Stimulated activated CD4-positive, alpha-beta T cell treated with anti-CD3 and anti-CD28 coated beads, TNF-alpha, amount 100 ng/mL, for 24 hours (primary cell): ENCODE data around the gene MADCAM1.
A peak's percentile ranks its signal among the peaks of the same experiment; 100 is the strongest.

Experiments
- DNase-seq, 3 experiments: peaks; one replicate each; pipeline ENCODE4 v3.0.0-alpha.2; 2020; ENCODE audit warnings: low read depth in 3 of 3

MADCAM1 gene

DNA sequence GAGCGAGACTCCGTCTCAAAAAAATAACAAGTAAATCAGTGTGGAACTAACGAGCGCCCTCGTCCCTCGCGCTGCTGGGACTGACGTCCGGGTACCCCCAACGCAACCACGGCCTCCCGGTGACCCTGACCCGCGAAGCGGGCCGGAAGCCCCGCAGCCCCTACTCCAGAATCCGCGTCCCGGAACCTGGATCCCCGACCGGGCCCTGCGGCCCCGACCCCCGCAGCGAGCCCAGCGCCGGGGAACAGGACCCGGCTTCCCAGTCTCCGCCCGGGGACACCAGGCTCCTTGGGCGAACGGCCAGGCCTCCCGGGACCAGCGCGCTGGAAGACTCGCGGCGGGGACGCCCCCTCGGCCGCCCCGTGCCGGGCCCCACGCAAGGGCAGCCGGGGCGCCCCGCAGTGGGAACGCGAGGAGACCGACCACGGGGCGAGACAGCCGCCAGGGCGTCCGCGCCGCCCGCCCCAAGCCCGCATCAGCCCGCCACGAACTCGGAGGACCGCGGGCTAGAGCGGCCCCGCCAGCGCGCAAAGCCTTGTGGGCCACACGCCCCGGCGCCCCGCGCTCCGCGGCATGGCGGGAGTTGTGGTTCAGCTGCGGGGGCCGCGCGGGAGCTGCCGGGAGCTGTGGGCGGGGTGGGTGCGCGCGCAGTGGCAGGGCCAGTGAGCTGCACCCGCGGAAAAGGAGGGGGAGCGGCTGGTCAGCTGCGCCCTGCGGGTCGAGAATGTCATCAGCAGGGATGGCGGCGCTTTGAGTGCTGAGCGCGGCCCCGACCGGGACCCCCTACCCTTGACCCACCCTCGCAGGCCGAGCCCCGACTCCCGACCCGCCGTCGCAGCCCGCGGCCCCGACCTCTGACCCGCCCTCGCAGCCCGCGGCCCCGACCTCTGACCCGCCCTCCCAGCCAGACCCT, 7.5 kb upstream of the MADCAM1 start:
- DNase-seq: peak; percentile 81 to 92 (median 89)

DNA sequence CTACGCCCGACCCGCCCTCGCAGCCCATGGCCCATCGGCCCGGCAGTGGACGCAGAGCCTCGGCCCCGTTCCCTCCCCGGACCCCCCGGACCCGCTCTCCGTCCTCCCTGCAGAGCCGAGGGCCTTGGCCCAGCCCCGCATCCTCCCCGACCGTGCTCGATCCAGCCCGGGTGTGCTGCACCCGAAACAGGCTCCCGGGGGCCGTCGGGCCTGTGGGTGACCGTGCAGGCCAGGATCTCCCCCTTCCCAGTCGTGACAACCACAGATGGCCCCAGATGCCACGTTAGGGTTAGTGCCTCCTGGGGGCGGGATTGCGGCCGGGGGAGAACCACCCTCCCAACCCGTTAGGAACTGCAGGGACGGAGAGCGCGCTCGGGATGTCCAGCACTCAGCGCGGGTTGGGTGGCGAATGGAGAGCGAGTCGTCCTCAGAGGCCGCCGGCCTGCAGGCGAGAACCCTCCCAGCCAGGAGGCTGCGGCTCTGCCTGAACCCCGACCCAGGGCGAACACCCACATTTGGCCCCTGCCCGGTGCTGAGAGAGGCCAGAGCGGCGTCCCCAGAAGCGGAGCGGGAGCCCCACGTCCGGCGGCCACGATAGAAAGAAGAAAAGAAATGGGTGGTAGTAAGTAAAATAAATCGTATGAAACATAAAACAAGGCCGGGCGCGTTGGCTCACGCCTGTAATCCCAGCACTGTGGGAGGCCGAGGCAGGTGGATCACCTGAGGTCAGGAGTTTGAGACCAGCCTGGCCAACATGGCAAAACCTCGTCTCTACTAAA, 6.7 kb upstream of the MADCAM1 start:
- no peak for DNase-seq

DNA sequence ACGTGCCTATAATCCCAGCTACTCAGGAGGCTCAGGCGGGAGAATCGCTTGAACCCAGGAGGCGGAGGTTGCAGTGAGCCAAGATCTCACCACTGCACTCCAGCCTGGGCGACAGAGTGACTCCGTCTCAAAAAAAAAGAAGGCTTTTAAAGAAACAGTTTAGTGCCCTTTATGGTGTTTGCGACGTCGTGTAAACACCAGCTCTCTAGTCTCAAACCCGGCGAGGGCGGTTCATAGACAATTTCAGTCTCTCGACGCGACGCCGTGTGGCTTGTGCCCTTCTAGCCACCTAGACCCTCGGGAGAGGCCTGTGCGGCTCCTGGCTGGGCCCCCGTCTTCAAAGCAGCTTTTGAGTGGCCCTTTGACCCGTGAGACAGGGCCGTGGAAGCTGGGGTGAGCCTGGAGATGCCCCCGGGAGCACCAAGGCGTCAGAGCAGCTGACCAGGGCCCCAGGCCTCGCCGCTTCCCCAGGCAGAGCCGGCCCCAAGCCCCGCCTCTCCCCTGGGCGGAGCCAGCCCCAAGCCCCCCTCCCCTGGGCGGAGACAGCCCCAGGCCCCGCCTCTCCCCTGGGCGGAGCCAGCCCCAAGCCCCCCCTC, 5.0 kb upstream of the MADCAM1 start:
- no peak for DNase-seq

DNA sequence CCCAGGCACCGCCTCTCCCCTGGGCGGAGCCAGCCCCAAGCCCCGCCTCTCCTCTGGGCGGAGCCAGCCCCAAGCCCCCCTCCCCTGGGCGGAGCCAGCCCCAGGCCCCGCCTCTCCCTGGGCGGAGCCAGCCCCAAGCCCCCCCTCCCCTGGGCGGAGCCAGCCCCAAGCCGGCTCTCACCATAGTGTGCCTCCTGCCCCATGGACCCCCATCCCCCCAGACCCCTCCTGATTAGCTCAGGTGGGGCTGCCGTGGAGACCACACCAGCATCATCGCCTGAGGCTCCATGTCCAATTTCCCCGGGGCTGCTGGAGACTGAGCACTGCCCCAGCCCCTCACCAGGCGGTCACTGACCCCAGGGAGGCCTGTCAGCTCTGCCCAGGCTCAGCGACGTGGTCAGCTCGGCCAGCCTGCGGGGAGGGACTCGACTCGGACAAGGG, 4.2 kb upstream of the MADCAM1 start:
- no peak for DNase-seq

DNA sequence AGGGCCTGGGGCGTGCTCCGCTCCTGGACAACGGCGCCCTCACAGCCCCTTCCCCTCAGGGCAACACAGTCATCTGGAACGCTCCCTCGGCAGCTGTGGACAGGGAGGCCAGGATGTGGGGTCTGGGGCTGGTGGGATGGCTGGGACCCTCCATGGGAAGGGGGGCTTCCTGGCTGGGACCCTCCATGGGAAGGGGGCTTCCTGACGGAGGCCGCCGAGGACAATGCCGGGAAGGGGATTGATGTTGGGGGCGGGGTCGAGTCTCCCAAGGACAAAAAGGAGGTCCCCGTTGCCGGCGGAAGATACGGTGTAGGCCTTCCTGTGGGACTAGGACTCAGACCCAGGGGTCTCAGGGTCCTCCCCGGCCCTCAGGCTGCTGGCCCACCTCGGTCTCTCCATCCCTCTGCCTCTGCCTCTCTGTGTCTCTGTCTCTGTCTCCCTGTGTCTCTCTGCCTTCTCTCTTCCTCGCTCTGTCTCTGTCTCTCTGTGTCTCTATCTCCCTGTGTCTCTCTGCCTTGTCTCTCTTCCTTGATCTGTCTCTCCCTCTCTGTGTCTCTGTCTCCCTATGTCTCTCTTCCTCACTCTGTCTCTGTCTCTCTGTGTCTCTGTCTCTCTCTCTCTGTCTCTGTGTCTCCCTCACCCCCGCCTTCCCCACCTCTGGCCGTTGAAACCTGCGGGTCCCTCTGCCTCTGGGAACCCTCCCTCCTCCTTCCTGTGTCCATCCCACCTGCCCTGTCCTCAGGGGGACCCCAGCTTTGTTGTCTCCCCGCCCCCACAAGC, 2.7 kb upstream of the MADCAM1 start:
- DNase-seq: no peak

DNA sequence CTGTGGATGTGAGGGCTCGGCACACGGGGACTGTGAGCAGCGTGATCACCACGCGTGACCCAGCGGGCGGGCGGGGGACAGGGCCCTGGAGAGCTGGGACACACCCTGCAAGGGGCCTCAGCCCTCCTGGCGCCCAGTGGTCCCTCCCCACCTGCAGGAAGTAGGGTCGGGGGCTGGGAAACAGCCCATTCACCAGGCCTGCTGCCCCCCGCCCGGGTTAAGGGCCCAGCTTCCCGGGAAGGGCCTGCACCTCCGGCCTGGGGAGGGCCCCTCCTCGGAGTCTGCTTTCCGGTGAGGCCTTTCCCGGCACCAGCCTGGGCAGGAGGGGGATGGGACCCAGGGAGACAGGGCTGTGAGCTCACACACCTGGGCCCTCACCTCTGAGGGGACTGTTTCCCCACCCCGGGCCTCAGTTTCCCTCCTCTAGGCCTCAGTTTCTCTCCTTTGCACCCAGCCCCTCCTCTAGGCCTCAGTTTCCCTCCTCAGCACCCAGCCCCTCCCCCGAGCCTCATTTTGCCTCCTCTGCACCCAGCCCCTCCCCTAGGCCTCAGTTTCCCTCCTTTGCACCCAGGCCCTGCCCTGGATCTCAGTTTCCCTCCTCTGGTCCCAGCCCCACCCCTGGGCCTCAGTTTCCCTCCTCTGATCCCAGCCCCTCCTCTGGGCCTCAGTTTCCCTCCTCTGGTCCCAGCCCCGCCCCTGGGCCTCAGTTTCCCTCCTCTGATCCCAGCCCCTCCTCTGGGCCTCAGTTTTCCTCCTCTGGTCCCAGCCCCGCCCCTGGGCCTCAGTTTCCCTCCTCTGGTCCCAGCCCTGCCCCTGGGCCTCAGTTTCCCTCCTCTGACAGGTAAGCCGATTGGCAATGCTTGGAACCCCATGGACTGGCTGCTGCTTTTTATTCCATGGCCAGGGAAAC, 1.9 kb upstream of the MADCAM1 start:
- no peak for DNase-seq

DNA sequence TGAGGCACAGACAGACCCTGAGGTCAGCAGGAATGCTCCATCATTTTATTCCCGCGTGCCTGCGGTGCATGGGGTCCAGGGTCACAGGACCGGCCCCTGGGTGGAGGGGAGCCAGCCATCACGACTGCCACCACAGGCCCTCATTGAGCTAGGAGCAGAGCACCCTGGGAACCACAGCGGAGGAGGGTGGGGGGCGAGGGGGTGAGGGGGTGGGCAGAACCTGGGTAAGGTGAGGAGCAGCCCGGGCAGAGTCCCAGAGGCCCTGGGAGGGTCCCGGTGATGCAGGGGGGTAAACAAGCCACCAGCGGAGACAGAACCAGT, 1.2 kb upstream of the MADCAM1 start:
- no peak for DNase-seq

DNA sequence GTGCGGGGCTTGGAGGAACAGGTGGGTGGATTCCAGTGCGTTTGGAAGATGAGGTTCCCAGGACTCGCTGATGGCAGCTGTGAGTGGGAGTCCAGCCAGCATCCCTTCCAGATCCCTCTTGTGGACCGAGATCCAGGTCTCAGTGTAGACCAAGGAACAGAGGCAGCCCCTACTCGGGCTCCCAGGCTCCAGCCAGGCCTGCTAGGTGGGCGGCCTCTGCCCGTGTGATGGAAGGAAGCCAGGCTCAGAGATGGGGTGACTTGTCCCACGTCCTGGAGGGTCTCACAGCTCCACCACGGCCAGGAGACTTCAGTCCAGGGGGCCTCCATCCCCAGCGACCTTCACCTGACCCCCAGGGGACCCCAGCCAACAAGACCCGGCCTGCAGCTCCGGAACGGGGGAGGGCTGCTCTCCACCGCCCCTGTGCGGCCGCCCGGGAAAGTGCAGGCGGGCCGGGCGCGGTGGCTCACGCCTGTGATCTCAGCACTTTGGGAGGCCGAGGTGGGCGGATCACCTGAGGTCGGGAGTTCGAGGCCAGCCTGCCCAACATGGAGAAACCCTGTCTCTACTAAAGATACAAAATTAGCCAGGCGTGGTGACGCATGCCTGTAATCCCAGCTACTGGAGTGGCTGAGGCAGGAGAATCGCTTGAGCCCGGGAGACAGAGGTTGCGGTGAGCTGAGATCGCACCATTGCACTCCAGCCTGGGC, 729 bp upstream of the MADCAM1 start:
- peak in 1 of 3 experiments; percentile 38 for DNase-seq

DNA sequence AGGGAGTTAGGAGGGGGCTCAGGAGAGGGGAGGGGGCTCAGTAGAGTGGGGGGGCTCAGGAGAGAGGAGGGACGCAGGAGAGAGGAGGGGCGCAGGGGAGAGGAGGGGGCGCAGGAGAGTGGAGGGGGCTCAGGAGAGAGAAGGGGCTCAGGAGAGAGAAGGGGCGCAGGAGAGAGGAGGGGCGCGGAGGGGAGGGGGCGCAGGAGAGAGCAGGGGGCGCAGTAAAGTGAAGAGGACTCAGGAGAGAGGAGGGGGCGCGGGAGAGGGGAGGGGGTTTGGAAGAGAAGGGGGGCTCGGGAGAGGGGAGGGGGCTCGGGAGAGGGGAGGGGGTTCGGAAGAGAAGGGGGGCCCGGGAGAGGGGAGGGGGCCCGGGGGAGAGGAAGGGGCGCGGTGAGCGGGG, 700 bp downstream of the MADCAM1 start:
- no peak for DNase-seq

DNA sequence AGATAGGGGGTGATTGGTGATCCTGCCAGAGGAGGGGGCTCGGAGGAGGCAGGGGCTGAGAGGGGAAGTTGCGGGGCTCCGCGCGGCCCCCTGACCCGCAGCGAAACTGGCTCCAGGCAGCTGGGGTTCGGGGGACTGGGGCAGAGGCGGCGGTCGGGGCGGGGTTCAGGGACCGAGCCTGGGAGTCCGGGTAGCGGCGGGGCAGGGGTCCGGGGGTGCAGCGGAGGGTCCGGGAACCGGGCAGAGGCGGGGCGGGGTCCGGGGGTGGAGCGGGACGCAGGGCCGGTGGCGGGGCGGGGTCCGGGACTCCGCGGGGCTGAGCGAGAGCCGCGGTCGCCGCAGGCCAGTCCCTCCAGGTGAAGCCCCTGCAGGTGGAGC, 1.2 kb downstream of the MADCAM1 start:
- no peak for DNase-seq

DNA sequence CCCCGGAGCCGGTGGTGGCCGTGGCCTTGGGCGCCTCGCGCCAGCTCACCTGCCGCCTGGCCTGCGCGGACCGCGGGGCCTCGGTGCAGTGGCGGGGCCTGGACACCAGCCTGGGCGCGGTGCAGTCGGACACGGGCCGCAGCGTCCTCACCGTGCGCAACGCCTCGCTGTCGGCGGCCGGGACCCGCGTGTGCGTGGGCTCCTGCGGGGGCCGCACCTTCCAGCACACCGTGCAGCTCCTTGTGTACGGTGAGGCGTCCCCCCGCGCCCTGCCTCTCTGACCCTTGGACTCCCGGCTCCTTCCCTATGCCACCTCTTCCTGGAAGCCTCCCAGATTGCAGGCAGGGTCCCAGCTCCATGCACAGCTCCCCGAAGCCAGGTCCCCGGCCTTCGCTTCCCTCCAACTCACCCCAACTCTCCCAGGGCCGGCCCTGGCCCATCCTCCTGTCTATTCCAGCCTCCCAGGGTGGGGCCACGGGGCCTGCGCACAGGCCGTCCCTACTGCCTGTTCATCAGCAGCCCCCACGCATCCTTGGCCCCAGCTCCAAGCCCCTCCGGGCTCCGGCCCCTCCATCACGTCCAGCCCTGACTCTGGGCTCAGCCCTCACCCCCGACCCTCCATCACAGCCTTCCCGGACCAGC, 1.7 kb downstream of the MADCAM1 start:
- DNase-seq: no peak

DNA sequence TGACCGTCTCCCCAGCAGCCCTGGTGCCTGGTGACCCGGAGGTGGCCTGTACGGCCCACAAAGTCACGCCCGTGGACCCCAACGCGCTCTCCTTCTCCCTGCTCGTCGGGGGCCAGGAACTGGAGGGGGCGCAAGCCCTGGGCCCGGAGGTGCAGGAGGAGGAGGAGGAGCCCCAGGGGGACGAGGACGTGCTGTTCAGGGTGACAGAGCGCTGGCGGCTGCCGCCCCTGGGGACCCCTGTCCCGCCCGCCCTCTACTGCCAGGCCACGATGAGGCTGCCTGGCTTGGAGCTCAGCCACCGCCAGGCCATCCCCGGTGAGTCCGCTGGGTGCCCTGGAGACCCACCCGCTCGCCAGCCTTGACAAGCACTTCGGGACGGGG, 2.2 kb downstream of the MADCAM1 start:
- DNase-seq: no peak

DNA sequence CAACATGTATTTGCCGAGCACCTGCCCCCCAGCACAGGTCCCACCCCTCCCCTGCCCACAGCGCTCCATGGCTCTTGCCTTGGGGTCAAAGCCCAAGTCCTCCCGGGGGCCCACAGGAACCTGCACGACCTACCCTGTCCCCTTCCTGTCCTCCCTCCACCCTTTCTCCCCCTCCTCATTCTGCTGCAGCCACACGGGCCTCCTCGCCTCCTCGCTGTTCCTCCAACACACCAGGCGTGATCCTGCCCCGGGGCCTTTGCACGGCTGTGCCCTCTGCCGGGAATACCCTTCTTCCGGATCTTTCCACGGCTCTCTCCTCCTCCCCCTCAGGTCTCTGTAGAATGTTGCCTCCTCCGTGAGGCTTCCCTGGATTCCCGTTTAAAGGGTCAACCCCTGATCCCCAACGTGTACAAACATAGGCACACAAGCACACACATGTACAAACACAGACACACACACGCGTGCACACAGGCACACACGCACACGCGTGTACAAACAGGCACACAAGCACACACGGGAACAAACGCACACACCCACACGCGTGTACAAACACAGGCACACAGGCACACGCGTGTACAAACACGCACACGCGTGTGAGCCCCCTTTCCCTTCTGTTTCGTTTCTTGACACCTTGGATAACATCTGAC, 2.8 kb downstream of the MADCAM1 start:
- no peak for DNase-seq

DNA sequence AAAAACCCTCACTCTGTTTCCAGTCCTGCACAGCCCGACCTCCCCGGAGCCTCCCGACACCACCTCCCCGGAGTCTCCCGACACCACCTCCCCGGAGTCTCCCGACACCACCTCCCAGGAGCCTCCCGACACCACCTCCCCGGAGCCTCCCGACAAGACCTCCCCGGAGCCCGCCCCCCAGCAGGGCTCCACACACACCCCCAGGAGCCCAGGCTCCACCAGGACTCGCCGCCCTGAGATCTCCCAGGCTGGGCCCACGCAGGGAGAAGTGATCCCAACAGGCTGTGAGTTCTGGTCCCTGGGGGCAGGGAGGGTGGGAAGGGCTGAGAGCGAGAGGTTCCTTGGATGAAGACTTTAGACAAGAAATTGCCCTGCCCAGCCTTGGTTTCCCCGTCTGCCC, 5.4 kb downstream of the MADCAM1 start:
- DNase-seq: no peak

DNA sequence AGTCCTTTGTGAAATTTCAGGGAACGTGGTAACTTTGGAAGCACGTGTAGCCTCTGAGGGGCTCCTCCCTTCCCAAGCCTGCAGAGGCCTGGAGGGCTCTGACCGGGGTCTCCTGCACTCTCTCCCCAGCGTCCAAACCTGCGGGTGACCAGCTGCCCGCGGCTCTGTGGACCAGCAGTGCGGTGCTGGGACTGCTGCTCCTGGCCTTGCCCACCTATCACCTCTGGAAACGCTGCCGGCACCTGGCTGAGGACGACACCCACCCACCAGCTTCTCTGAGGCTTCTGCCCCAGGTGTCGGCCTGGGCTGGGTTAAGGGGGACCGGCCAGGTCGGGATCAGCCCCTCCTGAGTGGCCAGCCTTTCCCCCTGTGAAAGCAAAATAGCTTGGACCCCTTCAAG, 8.3 kb downstream of the MADCAM1 start:
- no peak for DNase-seq

DNA sequence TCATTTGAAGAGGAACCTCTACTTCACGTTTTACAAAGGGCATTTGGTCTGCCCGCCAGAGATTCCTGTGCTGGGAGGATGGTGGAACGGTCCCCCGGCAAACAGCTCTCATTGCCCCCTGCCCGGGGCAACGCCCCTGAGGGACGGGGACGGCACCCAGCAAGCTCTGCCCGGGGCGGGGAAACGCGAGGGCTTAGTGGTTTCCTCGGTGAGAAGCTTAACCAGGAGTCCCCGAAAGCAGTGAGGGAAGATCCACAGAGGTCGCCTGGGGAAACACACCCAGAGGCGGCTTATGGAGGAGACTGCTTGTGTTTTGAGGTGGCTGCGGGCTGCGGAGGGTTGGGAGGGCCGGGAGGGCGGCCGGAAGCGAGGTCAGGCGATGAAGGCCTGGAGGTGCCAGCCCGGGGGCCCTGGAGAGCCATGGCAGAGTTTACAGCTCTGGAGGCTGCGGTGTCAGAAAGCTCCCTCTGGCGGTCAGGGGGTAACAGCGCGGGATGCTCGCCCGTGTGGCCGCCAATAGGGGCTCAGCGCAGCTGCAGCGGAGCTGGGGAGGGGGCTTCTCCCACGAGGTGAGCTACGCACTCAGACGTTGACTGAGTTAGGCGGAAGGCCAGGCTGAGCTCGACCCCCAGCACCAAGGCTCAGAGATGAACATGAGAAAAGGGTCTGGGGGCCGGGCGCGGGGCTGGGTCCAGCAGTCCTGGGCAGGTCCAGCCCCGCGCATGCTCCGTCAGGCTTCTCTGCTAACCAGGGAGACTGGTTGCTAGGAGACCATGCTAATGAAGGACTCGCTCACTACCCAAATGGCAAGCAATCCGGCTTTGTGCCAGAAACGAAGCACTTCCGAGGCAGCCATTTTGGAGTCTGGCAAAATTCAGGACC, 10.4 kb downstream of the MADCAM1 start:
- peak; percentile 84 to 94 (median 90) for DNase-seq

DNA sequence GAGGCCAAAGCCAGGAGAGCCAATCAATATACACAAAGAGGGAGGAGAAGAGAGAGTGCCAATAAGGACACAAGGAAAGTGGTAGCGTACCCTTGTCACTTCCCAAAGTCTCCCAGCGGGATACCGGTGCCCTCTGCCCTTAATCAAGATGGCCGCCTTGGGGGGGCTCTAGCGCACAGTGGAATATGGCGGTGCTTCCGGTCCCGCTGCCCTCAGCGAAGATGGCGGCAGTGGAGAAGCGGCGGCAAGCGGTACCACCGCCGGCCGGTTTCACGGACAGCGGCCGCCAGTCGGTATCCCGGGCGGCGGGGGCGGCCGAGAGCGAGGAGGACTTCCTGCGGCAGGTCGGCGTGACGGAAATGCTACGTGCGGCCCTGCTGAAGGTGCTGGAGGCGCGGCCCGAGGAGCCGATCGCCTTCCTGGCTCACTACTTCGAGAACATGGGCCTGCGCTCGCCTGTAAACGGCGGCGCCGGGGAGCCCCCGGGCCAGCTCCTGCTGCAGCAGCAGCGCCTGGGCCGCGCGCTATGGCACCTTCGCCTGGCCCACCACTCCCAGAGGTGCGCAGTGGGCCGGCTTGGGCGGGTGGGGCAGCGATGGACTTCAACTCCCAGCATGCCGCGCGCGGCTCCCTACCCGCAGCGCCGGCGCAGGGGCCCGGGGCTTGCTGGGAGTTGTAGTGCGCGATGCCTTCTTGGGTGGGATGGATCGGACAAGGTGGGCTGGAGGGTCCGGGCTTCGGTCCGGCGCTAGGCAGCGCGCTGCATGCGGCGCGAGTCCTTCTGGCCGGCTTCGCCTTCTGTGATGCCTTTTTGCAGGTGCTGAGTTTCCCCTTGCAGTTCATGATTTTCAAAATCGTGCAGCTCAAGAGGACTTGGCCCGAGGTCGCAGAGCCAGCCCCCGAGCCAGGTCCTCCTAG, 11.3 kb downstream of the MADCAM1 start, which contains the start of gene TPGS1:
Gene TPGS1, plus strand, starts transcription at position 212 of the 918 bp plus-strand sequence. Its CDS starts 10 bp downstream, at position 222.
- DNase-seq: peak; percentile 45 to 86 (median 75)
